ENCODE results near the gene TRIM44. TPM values are rescaled to one million over a fixed set of nuclear protein-coding genes. Genes with fewer than 3 reads are reported as not detected.
A peak's percentile ranks its signal among the peaks of the same experiment; 100 is the strongest.

Gene TRIM44
- total and polyA plus RNA-seq, 4 donors = 27.6 to 65.0 (median 45.4) TPM

GRCh38 chr11:35680506-35680905 lies 17.9 kb downstream of the TRIM44 start:
- no CpG with 5 or more reads among the region's 1 CpG for WGBS (ENCODE audit: insufficient coverage)
- H3K9me3 ChIP-seq (ENCODE audit: control insufficient read depth, insufficient read depth, low read length) = no peaks in the 10 kb centered on the region
- no peak for DNase-seq (ENCODE audit: low read depth in 4 of 6, low spot score in 6 of 6)

GRCh38 chr11:35681163-35681767 lies 18.7 kb downstream of the TRIM44 start:
- DNase-seq (ENCODE audit: low read depth in 4 of 6, low spot score in 6 of 6) = no peak
- Histone ChIP-seq H3K36me3 (ENCODE audit: control insufficient read depth, insufficient read depth, low read length) (peaks cover 6% of the 10 kb centered on the region), H3K27me3 (ENCODE audit: control insufficient read depth, insufficient read depth, low read length) (no peaks in the 10 kb centered on the region), H3K9me3 (ENCODE audit: control insufficient read depth, insufficient read depth, low read length) (no peaks in the 10 kb centered on the region), H3K4me3 (ENCODE audit: low read depth, low read length) (no peak overlapping the region), H3K27ac (ENCODE audit: low read depth, low read length) (no peak overlapping the region), H3K4me1 (ENCODE audit: control insufficient read depth, insufficient read depth, low read length) (peaks cover 8% of the 10 kb centered on the region)
- no CpG with 5 or more reads among the region's 1 CpG for WGBS (ENCODE audit: insufficient coverage)

More at GRCh38 chr11:35680506-35680905, 17.9 kb downstream of the TRIM44 start:
- Histone ChIP-seq H3K4me1 (ENCODE audit: control insufficient read depth, insufficient read depth, low read length) (peaks cover 8% of the 10 kb centered on the region), H3K4me3 (ENCODE audit: low read depth, low read length) (no peak overlapping the region), H3K27me3 (ENCODE audit: control insufficient read depth, insufficient read depth, low read length) (no peaks in the 10 kb centered on the region), H3K36me3 (ENCODE audit: control insufficient read depth, insufficient read depth, low read length) (peaks cover 1% of the 10 kb centered on the region), H3K27ac (ENCODE audit: low read depth, low read length) (no peak overlapping the region)

- Histone ChIP-seq H3K4me1 (ENCODE audit: control insufficient read depth, insufficient read depth, low read length) (peaks cover 8% of the 10 kb centered on the region), H3K9me3 (ENCODE audit: control insufficient read depth, insufficient read depth, low read length) (no peaks in the 10 kb centered on the region), H3K27me3 (ENCODE audit: control insufficient read depth, insufficient read depth, low read length) (no peaks in the 10 kb centered on the region), H3K36me3 (ENCODE audit: control insufficient read depth, insufficient read depth, low read length) (peaks cover 11% of the 10 kb centered on the region), H3K27ac (ENCODE audit: low read depth, low read length) (peak overlapping the region; percentile 72), H3K4me3 (ENCODE audit: low read depth, low read length) (no peak overlapping the region)
- 30% methylated on average over 4 of the region's 9 CpGs for WGBS (ENCODE audit: insufficient coverage)
- peak in 5 of 6 donors; percentile 39 to 96 (median 57) for DNase-seq (ENCODE audit: low read depth in 4 of 6, low spot score in 6 of 6)
Measured at GRCh38 chr11:35682230-35683173, 19.9 kb downstream of the TRIM44 start.

GRCh38 chr11:35683728-35684339 lies 21.3 kb downstream of the TRIM44 start:
- no CpG with 5 or more reads among the region's 1 CpG for WGBS (ENCODE audit: insufficient coverage)
- peaks cover 11% of the 10 kb centered on the region for H3K36me3 ChIP-seq (ENCODE audit: control insufficient read depth, insufficient read depth, low read length)
- H3K4me3 ChIP-seq (ENCODE audit: low read depth, low read length) = no peak overlapping the region
- DNase-seq (ENCODE audit: low read depth in 4 of 6, low spot score in 6 of 6) = no peak
- peaks cover 8% of the 10 kb centered on the region for H3K4me1 ChIP-seq (ENCODE audit: control insufficient read depth, insufficient read depth, low read length)
- no peaks in the 10 kb centered on the region for H3K27me3 ChIP-seq (ENCODE audit: control insufficient read depth, insufficient read depth, low read length)
- no peak overlapping the region for H3K27ac ChIP-seq (ENCODE audit: low read depth, low read length)
- no peaks in the 10 kb centered on the region for H3K9me3 ChIP-seq (ENCODE audit: control insufficient read depth, insufficient read depth, low read length)

- no peaks in the 10 kb centered on the region for H3K4me1 ChIP-seq (ENCODE audit: control insufficient read depth, insufficient read depth, low read length)
Measured at GRCh38 chr11:35688023-35688422, 25.4 kb downstream of the TRIM44 start.

GRCh38 chr11:35689081-35689996 lies 26.8 kb downstream of the TRIM44 start:
- DNase-seq (ENCODE audit: low read depth in 4 of 6, low spot score in 6 of 6) = no peak
- Histone ChIP-seq H3K9me3 (ENCODE audit: control insufficient read depth, insufficient read depth, low read length) (no peaks in the 10 kb centered on the region), H3K36me3 (ENCODE audit: control insufficient read depth, insufficient read depth, low read length) (peaks cover 11% of the 10 kb centered on the region), H3K4me3 (ENCODE audit: low read depth, low read length) (no peak overlapping the region), H3K4me1 (ENCODE audit: control insufficient read depth, insufficient read depth, low read length) (no peaks in the 10 kb centered on the region), H3K27me3 (ENCODE audit: control insufficient read depth, insufficient read depth, low read length) (no peaks in the 10 kb centered on the region), H3K27ac (ENCODE audit: low read depth, low read length) (no peak overlapping the region)
- WGBS (ENCODE audit: insufficient coverage) = 64% methylated on average over 1 of the region's 7 CpGs

More at GRCh38 chr11:35688023-35688422, 25.4 kb downstream of the TRIM44 start:
- no peaks in the 10 kb centered on the region for H3K9me3 ChIP-seq (ENCODE audit: control insufficient read depth, insufficient read depth, low read length)
- H3K27me3 ChIP-seq (ENCODE audit: control insufficient read depth, insufficient read depth, low read length) = no peaks in the 10 kb centered on the region
- H3K36me3 ChIP-seq (ENCODE audit: control insufficient read depth, insufficient read depth, low read length) = peaks cover 11% of the 10 kb centered on the region
- H3K4me3 ChIP-seq (ENCODE audit: low read depth, low read length) = no peak overlapping the region
- no peak overlapping the region for H3K27ac ChIP-seq (ENCODE audit: low read depth, low read length)
- peak in 1 of 6 donors; percentile 48 for DNase-seq (ENCODE audit: low read depth in 4 of 6, low spot score in 6 of 6)

- no peaks in the 10 kb centered on the region for H3K36me3 ChIP-seq (ENCODE audit: control insufficient read depth, insufficient read depth, low read length)
- DNase-seq (ENCODE audit: low read depth in 4 of 6, low spot score in 6 of 6) = no peak
- H3K9me3 ChIP-seq (ENCODE audit: control insufficient read depth, insufficient read depth, low read length) = no peaks in the 10 kb centered on the region
- H3K27me3 ChIP-seq (ENCODE audit: control insufficient read depth, insufficient read depth, low read length) = no peaks in the 10 kb centered on the region
- H3K27ac ChIP-seq (ENCODE audit: low read depth, low read length) = no peak overlapping the region
- no peaks in the 10 kb centered on the region for H3K4me1 ChIP-seq (ENCODE audit: control insufficient read depth, insufficient read depth, low read length)
- 99% methylated on average over 14 of the region's 15 CpGs for WGBS (ENCODE audit: insufficient coverage)
- H3K4me3 ChIP-seq (ENCODE audit: low read depth, low read length) = no peak overlapping the region
Measured at GRCh38 chr11:35702126-35702525, 39.6 kb downstream of the TRIM44 start.

GRCh38 chr11:35709376-35709775 lies 46.8 kb downstream of the TRIM44 start:
- Histone ChIP-seq H3K9me3 (ENCODE audit: control insufficient read depth, insufficient read depth, low read length) (no peaks in the 10 kb centered on the region), H3K4me3 (ENCODE audit: low read depth, low read length) (no peak overlapping the region), H3K27me3 (ENCODE audit: control insufficient read depth, insufficient read depth, low read length) (no peaks in the 10 kb centered on the region), H3K27ac (ENCODE audit: low read depth, low read length) (no peak overlapping the region), H3K4me1 (ENCODE audit: control insufficient read depth, insufficient read depth, low read length) (no peaks in the 10 kb centered on the region), H3K36me3 (ENCODE audit: control insufficient read depth, insufficient read depth, low read length) (no peaks in the 10 kb centered on the region)
- no peak for DNase-seq (ENCODE audit: low read depth in 4 of 6, low spot score in 6 of 6)
- WGBS (ENCODE audit: insufficient coverage) = 81% methylated on average over 3 of the region's 3 CpGs

All from spinal cord (tissue), 10 donors.